Left colon (tissue), 2 donors: ENCODE results near the gene NRIP2. TPM values are rescaled to one million over a fixed set of nuclear protein-coding genes. Genes with fewer than 3 reads are reported as not detected.

Experiments
- ATAC-seq: fragments of 200-7000 bp; cut with Tn5 transposase; one replicate; pipeline ENCODE4 v1.9.1; 2020; ENCODE audit warnings: mild to moderate bottlenecking, moderate library complexity
- DNase-seq, 2 donors: peaks; one replicate each; pipeline ENCODE4 v3.0.0-alpha.2; 2020
- intact Hi-C, 2 donors: fragments of 100-400 bp; cut with DNase I in 1 of 2; cut with micrococcal nuclease in 1 of 2; formaldehyde crosslinking; loops; one replicate each; pipeline versions ENCODE4 v1.11.2 to v1.14.0; 2022; cut with DNase I, micrococcal nuclease
- total RNA-seq, 2 donors: library from RNA; stranded (reverse); fragmentation: NEBNext Ultra II Directional; extraction: Animal tissue kit (Norgen Biotek cat#: 25700); gene quantifications; one replicate each; pipeline ENCODE4 v1.2.1, GENCODE V29; 2021
- donor health status: DM: no; HTN: no; CAD: no.
- donor health status: DM: yes; HTN: yes; CAD: no.

NRIP2 gene
- total RNA-seq, 2 donors from 2014 or later = 1.2 to 1.8 TPM

DNA sequence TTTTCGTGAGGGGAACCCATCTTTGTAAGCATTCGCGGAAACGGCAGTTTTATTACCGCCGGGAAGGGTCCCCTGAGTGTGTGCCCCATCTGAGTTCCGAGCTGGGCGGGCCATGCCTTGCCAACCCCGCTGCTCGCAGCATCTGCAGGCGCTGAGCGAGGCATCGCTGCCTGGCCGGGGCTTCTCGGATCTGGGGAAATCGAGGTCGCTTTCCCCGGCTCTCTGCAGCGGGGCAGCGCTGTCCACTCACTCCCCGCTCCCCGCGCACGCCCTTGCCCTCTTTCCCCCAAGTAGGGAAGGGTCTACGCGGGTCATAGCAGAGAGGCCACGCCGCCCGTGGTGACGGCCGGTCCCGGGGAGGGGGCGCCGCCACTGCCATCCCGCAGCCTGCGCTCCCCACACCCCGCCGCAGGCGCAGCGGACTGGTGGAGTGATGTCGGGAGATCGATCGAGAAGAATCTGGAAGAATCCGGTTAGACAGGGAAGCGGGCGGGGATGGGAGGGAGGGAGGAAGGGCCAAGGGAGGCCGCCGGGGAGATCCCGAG is 40.6 kb downstream of the NRIP2 start:
- DNase-seq = no peak
- intact Hi-C loops = no loop called here
- ATAC-seq = peak; percentile 62

DNA sequence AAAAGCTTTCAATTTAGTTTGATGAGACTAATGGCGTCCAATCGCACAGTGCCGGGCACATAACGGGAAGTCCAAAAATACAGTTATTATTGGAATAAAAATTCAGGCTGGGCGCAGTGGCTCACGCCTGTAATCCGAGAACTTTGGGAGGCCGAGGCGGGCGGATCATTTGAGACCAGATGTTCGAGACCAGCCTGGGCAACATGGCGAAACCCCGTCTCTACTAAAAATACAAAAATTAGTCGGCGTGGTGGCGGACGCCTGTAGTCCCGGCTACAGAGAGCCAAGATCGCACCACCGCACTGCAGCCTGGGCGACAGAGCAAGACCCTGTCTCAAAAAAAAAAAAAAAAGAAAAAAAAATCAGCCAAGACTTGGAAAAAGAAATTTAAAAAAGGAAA is 41.3 kb downstream of the NRIP2 start:
- DNase-seq = no peak
- ATAC-seq = no peak
- intact Hi-C loops = no loop called here

DNA sequence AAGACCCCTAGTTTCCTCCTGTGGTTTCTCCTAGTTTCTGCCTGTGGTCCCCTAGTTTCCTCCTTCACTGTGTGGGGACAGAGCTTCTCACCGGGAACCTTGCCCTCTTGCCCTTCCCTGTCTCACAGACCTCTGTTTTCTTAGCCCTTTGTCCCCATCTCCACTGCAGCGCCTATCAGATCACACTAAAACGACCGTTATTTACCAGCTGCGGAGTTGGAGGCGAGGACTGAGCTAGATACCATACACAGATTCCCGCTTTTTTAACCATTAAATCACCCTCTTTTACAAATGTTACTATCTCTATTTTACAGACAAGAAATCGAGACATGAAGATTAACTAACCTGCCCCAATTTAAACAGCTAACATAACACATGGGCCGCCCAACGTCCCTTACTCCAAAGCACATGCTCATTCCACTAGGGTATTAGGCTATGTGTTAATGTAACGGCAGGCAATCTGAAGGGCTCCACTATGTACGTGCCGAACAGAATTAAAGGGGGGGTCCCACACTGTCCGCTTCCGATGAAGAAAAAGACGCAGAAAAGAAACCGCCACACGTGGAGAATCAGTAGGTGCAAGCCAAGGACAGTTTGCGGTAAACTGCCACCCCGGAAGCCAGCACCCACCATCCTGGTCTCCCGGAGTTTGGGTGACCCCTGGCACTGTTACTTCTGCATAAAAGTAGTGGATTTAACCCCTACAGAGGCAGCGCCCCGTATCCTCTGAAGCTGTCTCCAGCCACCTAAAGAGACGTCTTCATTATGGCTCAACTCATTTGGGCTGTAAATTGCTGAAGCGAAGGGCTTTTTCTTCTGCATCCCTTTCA is 41.9 kb downstream of the NRIP2 start:
- DNase-seq (no peak), ATAC-seq (no peak)
- intact Hi-C loops = no loop called here

DNA sequence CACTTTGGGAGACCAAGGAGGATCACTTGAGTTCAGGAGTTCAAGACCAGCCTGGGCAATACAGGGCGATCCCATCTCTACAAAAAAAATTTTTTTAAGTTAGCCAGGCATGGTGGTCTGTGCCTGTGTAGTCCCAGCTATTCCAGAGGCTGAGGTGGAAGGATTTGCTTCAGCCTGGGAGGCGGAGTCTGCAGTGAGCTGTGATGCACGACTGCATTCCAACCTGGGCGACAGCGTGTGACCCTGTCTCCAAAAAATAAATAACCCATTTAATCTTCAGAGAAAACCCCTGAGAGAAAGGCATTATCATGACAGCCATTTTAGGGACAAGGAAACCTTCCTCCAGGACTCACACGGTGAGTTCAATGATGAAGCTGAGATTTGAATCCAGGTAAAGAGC is 43.7 kb downstream of the NRIP2 start:
- ATAC-seq (no peak), DNase-seq (no peak)
- intact Hi-C loops = no loop called here

DNA sequence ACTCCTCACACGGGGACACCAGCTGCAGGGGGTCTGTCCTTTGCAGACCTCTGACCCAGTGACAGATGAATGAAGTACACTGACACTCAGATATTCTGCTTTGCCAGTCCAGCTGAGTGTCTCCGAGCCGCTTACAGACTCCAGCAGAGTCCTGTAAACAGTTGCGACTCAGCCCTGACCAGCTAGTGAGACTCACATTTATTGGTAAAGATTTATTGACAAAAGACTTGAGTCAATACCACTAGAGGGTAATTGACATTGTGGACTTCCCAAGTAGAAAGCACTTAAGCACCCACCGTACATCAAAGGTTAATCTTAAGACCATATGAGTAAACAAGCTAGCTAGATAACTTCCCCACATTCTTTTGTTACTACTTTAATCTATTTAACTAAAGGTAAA is 49.8 kb downstream of the NRIP2 start:
- DNase-seq (no peak), ATAC-seq (peak; percentile 82)
- intact Hi-C loops = no loop called here

DNA sequence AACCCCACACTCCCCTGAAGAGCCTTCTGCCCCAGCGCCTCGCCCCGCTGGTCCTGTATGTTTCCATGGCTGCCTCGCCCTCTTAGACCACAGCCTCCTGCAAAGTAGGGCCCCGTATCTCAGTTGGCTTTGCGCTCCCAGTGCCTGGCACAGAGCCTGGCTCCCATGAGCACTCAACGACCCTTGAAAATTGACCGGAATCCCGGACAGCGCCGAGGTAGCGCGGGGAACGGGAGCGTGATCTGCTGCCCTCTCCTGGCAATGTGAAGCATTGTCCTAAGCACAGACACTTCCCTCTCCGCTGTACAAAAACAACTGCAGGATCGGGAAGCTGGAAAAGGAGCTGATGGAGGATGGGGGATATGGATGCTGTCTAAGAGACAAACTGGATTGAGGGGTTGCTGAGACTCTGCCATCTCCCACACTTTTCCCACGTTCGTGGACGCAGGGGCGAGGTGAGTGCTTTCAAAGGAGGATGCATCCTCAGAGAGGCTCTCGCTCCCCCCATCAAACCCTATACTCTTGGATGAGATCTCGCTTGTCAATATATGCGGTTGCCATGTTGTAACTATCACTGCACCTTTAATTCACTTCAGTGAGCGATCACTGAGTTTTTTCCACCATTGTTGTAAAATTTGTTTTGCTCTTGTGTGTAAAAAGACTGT is 50.8 kb downstream of the NRIP2 start:
- intact Hi-C loops = loop anchor here in 1 of 2 donors (5.0 kb wide), 1 partner anchor 42 kb away; no protein-coding TSS in a partner anchor
- DNase-seq (peak in 1 of 2 donors; percentile 66), ATAC-seq (peak; percentile 87)

DNA sequence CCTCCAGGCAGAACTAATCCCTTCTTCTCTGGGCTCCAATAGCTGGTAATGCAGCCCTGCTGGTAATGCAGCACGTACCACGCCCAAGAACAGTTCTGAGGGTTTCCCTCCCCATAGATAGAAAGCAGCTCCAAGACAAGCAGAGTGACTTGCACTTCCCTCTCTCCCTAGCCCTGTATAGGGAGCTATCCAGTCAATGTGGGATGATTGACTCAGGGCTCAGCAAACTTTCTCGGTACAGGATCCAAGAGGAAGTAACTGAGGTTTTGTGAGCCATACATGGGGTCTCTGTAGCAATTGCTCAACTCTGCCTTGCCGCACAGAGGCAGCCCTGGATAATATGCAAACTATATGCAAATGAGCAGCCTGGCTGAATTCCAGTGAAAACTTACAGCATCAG is 55.6 kb downstream of the NRIP2 start:
- no peak for DNase-seq
- intact Hi-C loops = no loop called here
- peak; percentile 87 for ATAC-seq

DNA sequence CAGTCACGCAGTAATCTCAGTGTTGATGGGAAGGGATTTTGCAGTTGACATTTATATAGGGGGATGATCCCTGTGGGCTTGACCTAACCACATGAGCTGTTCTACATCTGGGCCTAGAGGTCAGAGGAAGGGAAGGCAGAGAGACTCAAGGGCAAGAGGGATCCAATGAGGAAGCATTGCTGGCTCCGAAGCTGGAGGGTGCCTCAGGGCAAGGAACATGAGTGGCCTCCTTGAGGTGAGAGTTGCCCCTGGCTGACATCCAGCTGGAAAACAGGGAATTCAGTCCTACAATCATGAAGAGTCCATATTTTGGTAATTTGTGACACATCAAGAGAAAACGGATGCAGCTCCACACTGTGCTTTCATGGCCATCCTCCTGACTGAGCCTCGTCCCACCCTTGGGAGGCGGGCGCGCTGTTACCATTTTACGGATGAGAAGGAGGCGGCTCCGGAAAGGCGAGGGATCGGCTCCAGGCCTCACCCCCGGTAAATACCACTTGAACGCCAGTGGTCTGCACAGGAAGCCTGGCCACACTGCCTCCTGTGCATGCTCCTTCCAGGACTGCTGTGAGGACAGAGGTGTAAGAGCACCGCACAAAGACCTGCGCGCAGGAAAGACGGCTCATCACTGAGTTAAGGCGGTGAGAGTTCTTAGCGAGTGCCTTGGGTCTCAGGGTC is 58.6 kb downstream of the NRIP2 start:
- ATAC-seq (no peak), DNase-seq (no peak)
- intact Hi-C loops = no loop called here

DNA sequence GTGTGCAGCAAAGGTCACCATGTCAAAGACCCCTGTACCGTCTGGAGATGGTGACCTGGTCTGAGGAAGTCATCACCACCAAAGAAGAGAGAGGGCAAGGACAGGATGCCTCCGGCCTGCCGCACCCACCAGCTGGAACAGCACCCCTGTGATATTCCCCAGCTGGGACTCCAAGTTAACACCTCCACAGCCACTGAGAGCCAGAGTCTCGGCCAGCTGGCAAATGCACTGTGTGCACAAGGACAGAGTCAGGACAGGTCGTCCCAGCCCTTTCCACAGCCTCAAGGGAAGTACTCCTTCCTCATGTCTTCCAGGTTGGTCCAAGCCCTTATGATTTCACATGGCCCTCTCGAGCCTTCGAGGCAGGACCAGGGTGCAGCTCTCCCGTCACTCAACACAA is 59.4 kb downstream of the NRIP2 start:
- ATAC-seq (no peak), DNase-seq (no peak)
- intact Hi-C loops = no loop called here

Other genes starting within 250 kb of the NRIP2 start
- gene FKBP4, start 40.1 kb downstream of the NRIP2 start, total RNA-seq = 10 to 100 TPM; 66.3 to 67.9 TPM
- gene ITFG2, start 22.4 kb downstream of the NRIP2 start, total RNA-seq = 10 to 100 TPM; 31.3 to 31.8 TPM
- not detected for gene TEX52, start 22.0 kb upstream of the NRIP2 start, total RNA-seq
- gene FOXM1, start 42.1 kb upstream of the NRIP2 start, total RNA-seq = 10 to 100 TPM in 1 of 2 donors, 1 to 10 TPM in 1; 6.5 to 19.8 TPM
- gene RHNO1, start 42.2 kb upstream of the NRIP2 start, total RNA-seq = 10 to 100 TPM; 18.5 to 20.6 TPM
- gene TULP3, start 55.9 kb upstream of the NRIP2 start, total RNA-seq = 1 to 10 TPM; 7.5 to 9.9 TPM
- gene TEAD4, start 124.4 kb upstream of the NRIP2 start, total RNA-seq = 1 to 10 TPM; 6.0 to 9.0 TPM
- 1 to 10 TPM; 7.1 to 9.6 TPM for gene TSPAN9, start 242.3 kb upstream of the NRIP2 start, total RNA-seq